PC-9 (cell line): ENCODE results near the gene TFB2M. TPM values are rescaled to one million over a fixed set of nuclear protein-coding genes. Genes with fewer than 3 reads are reported as not detected.

ENCODE experiments used
- BruUV-seq: library from RNA; stranded (reverse); fragments of 400-500 nt; replicated peaks from 2 replicates; lab custom pipeline; 2021; lab: Mats Ljungman, UMichigan
- CTCF ChIA-PET: fragments of 300-600 bp; sonication (Branson Sonifier 250); formaldehyde crosslinking; loops from one replicate; lab custom pipeline; 2022; ENCODE audit warnings: antibody characterized with exemption; lab: Charles Lee
- POLR2A ChIA-PET: fragments of 300-600 bp; sonication (Branson Sonifier 250); formaldehyde crosslinking; loops from one replicate; lab custom pipeline; 2022; ENCODE audit warnings: antibody characterized with exemption; ENCODE audit not compliant: unreplicated experiment; lab: Charles Lee
- DNase-seq, 2 experiments: peaks; one replicate each; pipeline versions ENCODE4 v3.0.0 to v3.0.0-alpha.2; 2015 to 2022; ENCODE audit warnings: mixed read lengths in 1 of 2
- H2AFZ ChIP-seq: fragments of 200-600 bp; sonication (generic); 2 replicates; pipeline ENCODE4 v1.8.1; 2017; ENCODE audit warnings: antibody characterized with exemption
- H3F3A ChIP-seq: fragments of 200-600 bp; sonication (generic); 2 replicates; pipeline ENCODE4 v1.8.1; 2017; ENCODE audit warnings: antibody characterized with exemption, mild to moderate bottlenecking, low read depth; ENCODE audit not compliant: insufficient read depth
- H3K27ac ChIP-seq: fragments of 200-600 bp; sonication (generic); 2 replicates; pipeline ENCODE4 v1.6.1; 2016; ENCODE audit warnings: mixed run types
- H3K27me3 ChIP-seq: fragments of 200-600 bp; sonication (generic); 2 replicates; pipeline ENCODE4 v1.6.1; 2016; ENCODE audit warnings: low read depth, mixed run types; ENCODE audit not compliant: insufficient read depth
- H3K36me3 ChIP-seq: fragments of 200-600 bp; sonication (generic); 2 replicates; pipeline ENCODE4 v1.6.1; 2016; ENCODE audit warnings: low read depth, mixed run types
- H3K4me1 ChIP-seq: fragments of 200-600 bp; sonication (generic); replicated peaks from 2 replicates; pipeline ENCODE4 v1.6.1; 2016; ENCODE audit warnings: mixed run types; ENCODE audit not compliant: insufficient read depth
- H3K4me2 ChIP-seq: fragments of 200-600 bp; sonication (generic); 2 replicates; pipeline ENCODE4 v1.6.1; 2017; ENCODE audit warnings: mixed run types
- H3K4me3 ChIP-seq: fragments of 200-600 bp; sonication (generic); 2 replicates; pipeline ENCODE4 v1.6.1; 2016; ENCODE audit warnings: mixed run types
- H3K79me2 ChIP-seq: fragments of 200-600 bp; sonication (generic); 2 replicates; pipeline ENCODE4 v1.6.1; 2017; ENCODE audit warnings: low read depth, mixed run types
- H3K9me2 ChIP-seq: fragments of 200-600 bp; sonication (generic); 2 replicates; pipeline ENCODE4 v1.8.1; 2017; ENCODE audit warnings: mild to moderate bottlenecking; ENCODE audit not compliant: insufficient read depth
- H3K9me3 ChIP-seq: fragments of 200-600 bp; sonication (generic); 2 replicates; pipeline ENCODE4 v1.8.1; 2016; ENCODE audit warnings: low read depth; ENCODE audit not compliant: insufficient read depth
- H4K20me1 ChIP-seq: fragments of 200-600 bp; sonication (generic); 2 replicates; pipeline ENCODE4 v1.8.1; 2017; ENCODE audit not compliant: insufficient read depth
- EZH2 ChIP-seq: fragments of 200-600 bp; sonication (generic); IDR thresholded peaks from 2 replicates; pipeline ENCODE4 v1.8.0; 2017; ENCODE audit warnings: antibody characterized with exemption, low read depth
- intact Hi-C: fragments of 100-400 bp; cut with micrococcal nuclease; formaldehyde crosslinking; loops from one replicate; pipeline ENCODE4 v1.10.0; 2022; ENCODE audit not compliant: unreplicated experiment
- total RNA-seq: library from RNA; stranded (reverse); gene quantifications from 2 replicates; pipeline ENCODE4 v1.2.3, GENCODE V29; 2021
- TF ChIP-seq, protein P1 (sequence below): fragments of 200-600 bp; sonication (generic); conservative IDR thresholded peaks from 2 replicates; pipeline ENCODE4 v1.6.1; 2017; ENCODE audit warnings: mixed run types, antibody characterized with exemption, mild to moderate bottlenecking, moderate library complexity

The TFB2M gene
- total RNA-seq, 1 experiment from 2014 or later, result 16.2 TPM

DNA sequence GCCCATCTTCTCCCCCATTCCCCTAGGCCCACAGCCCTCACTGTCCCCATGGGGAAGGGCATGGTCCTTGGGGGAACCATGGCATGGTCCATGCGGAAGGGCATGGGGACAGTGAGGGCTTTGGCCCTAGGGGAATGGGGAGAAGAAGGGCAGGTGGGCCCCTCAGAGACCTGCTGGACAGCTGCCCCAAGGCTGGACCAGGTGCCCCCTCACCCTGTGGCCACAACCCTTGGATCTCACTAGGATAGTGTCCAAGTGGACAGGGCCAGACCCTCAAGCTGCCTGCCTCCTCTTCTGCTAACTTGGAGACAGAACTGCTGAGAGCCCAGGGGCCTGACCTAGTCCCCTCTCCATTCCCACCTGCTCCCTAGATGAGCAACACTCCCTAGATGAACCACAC, 46.5 kb downstream of the TFB2M start:
- intact Hi-C loops, result no loop called here
- POLR2A ChIA-PET, result no interaction called here
- CTCF ChIA-PET, result no interaction called here

DNA sequence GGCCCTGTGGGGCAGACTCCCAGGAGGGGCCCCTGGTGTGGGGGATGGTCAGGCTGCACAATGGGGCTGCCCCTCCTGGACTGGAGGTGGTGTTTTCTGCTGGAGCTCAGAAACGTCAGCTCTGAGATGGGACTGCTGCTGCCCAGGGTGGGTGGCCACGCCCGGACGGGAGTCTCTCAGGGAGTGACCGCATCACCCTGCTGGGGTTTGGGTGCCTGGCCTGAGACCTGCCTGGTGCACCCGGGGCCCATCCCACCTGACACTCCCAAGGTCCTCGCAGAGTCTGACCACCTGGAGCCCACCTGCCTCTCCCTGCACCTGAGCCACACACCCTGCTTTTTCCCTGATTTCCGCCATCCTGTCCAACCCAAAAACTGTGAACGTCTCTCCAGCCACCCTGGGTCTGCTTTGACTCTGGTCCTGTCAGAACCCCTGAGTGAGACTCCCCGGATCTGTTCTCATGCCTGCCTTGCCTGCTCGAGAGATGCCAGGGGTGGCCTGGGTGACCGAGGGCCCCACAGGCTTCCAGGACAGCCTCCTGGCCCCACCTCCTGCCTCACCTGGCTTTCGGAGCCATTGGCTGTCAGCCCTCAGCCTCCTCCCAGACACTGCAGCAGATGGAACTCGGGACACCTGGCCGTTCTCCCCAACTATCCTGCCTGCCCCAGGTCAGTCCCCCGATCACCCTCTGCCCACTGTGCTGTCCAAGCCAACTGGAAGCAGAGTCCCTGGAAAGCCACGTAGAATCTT, 47.4 kb downstream of the TFB2M start:
- POLR2A ChIA-PET, result no interaction called here
- no peaks in the 10 kb centered on the region for H3K79me2 ChIP-seq
- H3K4me1 ChIP-seq, result no peaks in the 10 kb centered on the region
- no peak for DNase-seq
- peaks cover 9% of the 10 kb centered on the region; the same call in 1 of the 2 replicates for H3K9me3 ChIP-seq
- H3K4me3 ChIP-seq, result no peak overlapping the region
- TF ChIP-seq, protein P1, sequence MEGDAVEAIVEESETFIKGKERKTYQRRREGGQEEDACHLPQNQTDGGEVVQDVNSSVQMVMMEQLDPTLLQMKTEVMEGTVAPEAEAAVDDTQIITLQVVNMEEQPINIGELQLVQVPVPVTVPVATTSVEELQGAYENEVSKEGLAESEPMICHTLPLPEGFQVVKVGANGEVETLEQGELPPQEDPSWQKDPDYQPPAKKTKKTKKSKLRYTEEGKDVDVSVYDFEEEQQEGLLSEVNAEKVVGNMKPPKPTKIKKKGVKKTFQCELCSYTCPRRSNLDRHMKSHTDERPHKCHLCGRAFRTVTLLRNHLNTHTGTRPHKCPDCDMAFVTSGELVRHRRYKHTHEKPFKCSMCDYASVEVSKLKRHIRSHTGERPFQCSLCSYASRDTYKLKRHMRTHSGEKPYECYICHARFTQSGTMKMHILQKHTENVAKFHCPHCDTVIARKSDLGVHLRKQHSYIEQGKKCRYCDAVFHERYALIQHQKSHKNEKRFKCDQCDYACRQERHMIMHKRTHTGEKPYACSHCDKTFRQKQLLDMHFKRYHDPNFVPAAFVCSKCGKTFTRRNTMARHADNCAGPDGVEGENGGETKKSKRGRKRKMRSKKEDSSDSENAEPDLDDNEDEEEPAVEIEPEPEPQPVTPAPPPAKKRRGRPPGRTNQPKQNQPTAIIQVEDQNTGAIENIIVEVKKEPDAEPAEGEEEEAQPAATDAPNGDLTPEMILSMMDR, result no peak
- TF ChIP-seq EZH2, result no peak
- no peaks in the 10 kb centered on the region for H3K36me3 ChIP-seq
- H4K20me1 ChIP-seq, result no peaks in the 10 kb centered on the region
- BruUV-seq, result no TSS peak
- H3K4me2 ChIP-seq, result no peak overlapping the region
- no peak overlapping the region for H2AFZ ChIP-seq
- H3K27me3 ChIP-seq, result no peaks in the 10 kb centered on the region; the same call in 1 of the 2 replicates
- no peaks in the 10 kb centered on the region for H3K9me2 ChIP-seq
- CTCF ChIA-PET, result no interaction called here
- intact Hi-C loops, result no loop called here
- H3K27ac ChIP-seq, result no peak overlapping the region
- H3F3A ChIP-seq, result peaks cover 5% of the 10 kb centered on the region; the same call in 1 of the 2 replicates

More for the DNA sequence above, 46.5 kb downstream of the TFB2M start:
- Histone ChIP-seq H3K4me1 (no peaks in the 10 kb centered on the region), H3K9me2 (no peaks in the 10 kb centered on the region), H4K20me1 (no peaks in the 10 kb centered on the region), H3K36me3 (no peaks in the 10 kb centered on the region), H3K79me2 (no peaks in the 10 kb centered on the region), H2AFZ (no peak overlapping the region), H3K27me3 (no peaks in the 10 kb centered on the region; the same call in 1 of the 2 replicates), H3K4me2 (no peak overlapping the region), H3K4me3 (no peak overlapping the region), H3K27ac (no peak overlapping the region), H3F3A (peaks cover 5% of the 10 kb centered on the region; the same call in 1 of the 2 replicates), H3K9me3 (peaks cover 9% of the 10 kb centered on the region; the same call in 1 of the 2 replicates)
- BruUV-seq, result no TSS peak
- no peak for TF ChIP-seq EZH2
- TF ChIP-seq, protein P1, result no peak
- DNase-seq, result no peak

DNA sequence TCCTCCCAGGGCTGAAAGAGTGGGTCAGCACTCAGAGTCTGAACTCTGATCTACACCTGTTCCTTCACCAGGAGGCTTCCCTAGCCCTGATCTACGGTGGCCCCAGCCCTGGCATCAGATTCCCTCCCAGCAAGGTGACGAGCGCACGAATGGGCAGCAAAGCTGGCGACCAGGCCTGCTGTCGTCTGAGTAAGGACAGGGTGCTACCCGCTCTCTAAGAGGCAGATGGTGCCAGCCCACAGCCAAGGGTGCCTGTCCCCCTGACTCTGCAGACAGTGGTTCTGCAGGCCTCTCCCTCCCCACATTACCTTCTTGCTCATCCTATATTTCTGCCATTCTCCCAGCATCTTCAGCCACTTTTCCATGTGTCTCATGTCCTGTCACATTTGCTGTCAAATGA, 48.7 kb downstream of the TFB2M start:
- Histone ChIP-seq H3K4me3 (no peak overlapping the region), H3K27ac (no peak overlapping the region), H3K27me3 (no peaks in the 10 kb centered on the region; the same call in 1 of the 2 replicates), H4K20me1 (no peaks in the 10 kb centered on the region), H2AFZ (no peak overlapping the region), H3K36me3 (no peaks in the 10 kb centered on the region), H3K79me2 (no peaks in the 10 kb centered on the region), H3K9me3 (peaks cover 9% of the 10 kb centered on the region; the same call in 1 of the 2 replicates), H3K4me2 (no peak overlapping the region), H3K4me1 (no peaks in the 10 kb centered on the region), H3K9me2 (no peaks in the 10 kb centered on the region), H3F3A (peaks cover 5% of the 10 kb centered on the region; the same call in 1 of the 2 replicates)
- no TSS peak for BruUV-seq
- intact Hi-C loops, result no loop called here
- TF ChIP-seq EZH2, result no peak
- TF ChIP-seq, protein P1, result no peak
- DNase-seq, result no peak
- ChIA-PET POLR2A (no interaction called here), CTCF (no interaction called here)
